HG03066 (cell line): ENCODE results near the gene PTCD3.

Source experiments
- ATAC-seq: cut with Tn5 transposase; IDR thresholded peaks from one replicate; pipeline ENCODE4 v1.9.1; 2021; ENCODE audit warnings: low read depth; ENCODE audit not compliant: unreplicated experiment

The PTCD3 gene

DNA sequence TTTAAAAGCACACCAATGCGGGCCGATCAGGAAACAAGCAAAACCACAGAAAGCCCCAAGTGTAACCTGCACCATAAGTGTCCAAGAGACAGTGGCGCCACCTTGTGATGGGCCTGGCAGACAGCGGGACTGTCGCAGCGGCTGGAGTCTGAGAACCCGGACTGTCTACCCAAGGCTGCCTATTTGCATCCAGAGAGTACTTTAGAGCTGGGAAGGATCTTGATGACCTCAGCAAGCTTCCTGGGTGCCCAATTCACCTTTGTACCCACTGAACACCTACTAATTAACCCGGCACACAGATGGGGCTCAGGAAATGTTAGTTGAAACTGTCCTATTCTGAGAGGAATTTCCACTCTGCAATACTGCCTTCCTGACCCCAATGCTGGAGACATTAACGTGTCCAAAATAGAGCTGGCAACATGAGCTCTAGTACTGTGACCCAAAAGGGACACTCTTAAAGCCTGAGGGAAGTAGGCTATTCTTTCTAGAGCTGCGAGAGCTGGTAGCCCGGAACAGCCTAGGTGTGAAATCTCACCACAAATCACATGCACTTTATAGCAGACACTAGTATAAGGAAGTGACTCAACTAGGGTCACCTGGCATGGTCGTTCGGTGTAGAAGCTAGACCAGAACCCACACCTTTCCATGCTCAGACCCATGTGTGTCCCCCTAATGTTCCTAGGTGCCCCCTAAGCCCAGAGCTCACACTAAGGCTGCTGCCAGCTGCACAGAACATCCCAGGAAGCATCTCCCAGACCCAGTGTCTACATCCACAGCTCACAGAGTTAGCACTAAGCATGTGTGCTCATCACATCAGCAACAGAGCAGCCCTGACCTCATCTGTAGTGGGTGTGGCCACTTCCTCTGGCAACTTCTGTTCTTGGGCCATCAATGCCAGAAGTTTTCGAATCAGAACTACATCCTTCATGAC, 25.8 kb upstream of the PTCD3 start:
- ATAC-seq, result peak; percentile 79

DNA sequence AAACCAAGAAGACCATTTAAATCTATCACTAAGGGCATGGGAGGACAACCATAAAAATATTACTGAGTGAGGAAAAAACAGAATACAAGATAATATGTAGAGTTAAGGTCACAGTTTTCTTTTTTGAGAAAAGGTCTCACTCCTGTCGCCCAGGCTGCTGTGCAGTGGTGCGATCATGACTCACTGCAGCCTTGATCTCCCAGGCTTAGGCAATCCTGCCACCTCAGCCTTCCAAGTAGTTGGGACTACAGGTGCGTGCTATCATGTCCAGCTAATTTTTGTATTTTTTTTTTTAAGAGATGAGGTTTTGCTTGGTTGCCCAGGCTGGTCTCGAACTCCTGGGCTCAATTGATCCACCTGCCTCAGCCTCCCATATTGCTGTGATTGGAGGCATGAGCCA, 24.3 kb upstream of the PTCD3 start:
- ATAC-seq, result no peak

DNA sequence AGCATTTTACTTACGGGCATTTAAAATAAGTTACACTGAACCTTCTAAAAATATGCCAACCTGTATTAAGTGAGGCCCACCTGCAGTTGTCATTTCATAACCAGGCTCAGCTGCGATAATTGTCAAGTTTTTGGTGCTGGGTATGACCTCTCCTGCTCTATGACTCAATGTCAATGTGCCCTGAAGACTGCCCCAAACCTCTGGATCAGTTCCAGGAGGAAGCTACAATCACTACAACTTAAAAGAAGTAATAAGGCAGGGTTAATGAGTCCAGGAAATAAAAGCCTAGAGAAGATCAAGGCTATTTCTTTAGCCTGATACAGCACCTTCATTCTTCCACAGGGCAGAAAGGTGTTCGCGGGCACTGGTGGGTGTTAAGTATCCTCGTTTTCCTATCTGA, 23.3 kb upstream of the PTCD3 start:
- ATAC-seq, result no peak

DNA sequence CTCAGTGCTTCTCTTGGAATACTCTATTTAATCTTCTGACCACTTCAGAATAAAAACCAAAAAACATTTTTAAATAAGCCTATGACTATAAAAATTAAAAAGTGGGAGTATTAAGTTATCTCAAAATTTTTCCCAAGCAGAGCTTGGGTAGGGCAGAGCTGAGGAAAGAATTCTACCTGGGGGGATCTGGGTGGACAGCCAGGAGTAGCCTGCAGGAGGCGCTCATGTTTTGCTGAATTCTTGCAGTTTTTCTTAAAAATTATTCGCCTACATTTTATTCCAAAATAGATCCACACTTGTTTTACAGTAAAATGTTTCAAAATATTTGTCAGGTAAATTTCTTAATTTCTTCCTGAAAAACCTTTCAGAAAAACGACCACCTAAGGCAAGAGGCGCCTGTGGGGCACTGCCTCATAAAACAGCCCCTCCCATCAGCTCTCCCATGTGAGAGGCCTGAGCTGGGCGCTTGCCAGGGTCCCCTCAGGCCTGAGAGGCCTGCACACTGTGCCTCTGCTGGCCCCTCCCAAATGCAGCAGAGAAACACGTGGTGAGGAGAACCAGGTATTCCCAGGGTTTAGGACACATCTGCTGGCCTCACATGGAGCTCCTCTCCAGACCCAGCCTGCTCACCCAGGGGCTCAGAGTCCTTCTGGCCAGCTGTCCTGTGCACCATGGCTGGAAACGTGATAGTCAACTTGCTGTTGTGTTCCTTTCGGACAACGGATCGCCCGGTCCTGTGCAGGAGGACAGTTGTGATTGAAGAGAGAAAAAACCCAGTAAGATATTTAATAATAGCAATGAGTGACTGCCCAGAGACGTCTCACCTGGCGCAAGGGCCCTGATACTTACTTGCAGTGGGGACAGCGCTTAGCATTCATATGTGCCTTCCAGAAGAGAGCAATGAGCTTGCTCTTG, 17.8 kb upstream of the PTCD3 start:
- no peak for ATAC-seq

DNA sequence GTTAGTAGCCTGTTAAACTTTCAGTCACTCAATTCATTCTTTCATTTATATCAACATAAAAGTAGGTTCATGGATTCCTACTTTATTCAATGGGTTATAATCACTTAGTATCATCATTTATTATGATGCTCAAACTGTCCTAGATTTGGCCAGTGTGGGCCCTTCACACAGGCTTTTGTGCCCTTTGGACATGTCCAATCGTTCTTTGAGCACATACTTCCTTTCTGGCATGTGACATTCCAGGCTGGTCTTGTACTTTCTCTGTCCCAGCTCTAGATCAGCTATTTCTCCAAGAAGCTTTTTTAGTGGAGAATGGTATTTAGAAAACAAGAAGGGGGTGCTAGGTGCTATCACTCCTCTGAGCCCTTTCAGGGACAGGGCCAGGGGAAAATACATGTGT, 11.8 kb upstream of the PTCD3 start:
- no peak for ATAC-seq

DNA sequence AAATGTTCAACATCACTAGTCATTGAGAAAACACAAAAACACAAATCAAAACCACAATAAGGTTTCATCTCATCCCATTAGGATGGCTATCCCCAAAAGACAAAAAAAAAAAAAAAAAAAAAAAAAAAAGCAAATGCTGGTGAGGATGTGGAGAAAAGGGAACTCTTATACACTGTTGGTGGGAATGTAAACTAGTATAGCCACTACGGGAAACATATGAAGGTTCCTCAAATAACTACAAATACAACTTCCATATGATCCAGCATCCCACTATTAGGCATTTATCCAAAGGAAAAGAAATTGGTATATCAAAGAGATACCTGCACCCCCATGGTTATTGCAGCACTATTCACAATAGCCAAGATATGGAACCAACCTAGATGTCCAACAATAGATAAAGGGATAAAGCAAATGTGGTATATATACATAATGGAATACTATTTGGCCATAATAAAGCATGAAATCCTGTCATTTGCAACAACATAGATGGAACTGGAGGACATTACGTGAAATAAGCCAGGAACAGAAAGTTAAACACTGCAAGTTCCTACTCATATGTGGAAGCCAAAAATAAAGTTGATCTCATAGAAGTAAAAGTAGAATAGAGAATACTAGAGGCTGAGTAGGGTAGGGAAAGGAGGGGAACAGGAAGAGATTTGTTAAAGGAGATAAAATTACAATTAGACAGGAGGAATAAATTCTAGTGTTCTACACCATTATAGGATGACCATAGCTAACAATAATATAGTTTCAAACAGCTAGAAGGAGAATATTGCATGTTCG, 8.7 kb upstream of the PTCD3 start:
- ATAC-seq, result no peak

DNA sequence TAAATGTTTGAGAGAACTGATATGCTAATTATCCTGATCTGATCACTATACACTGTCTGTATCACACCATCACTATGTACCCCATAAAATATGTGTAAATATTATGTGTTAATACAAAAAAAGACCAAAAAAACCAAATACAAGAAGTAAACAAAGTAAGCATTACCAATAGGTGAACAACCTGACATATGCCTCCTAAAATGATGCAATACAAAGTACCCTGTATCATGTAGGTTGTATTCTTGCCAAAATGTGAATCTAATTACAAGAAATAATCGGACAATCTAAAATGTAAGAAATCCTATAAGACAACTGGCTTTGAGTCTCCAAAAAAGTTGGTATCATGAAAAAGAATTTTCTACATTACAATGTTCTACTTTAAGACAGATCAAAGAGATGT, 8.1 kb upstream of the PTCD3 start:
- ATAC-seq, result no peak

DNA sequence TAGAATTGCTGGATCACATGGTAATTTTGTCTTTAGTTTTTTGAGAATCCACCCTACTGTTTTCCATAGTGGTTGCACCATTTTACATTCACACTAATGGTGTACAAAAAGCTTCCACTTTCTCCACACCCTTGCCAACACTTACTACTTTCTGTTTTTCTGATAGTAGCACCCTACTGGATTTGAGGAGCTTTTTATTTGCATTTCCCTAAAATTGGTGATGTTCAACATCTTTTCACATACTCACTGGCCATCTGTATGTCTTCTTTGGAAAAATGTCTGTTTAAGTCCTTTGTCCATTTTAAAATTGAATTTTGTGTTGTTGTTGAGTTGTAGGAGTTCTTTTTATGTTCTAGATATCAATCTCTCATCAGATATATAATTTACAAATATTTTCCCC, 3.9 kb upstream of the PTCD3 start:
- ATAC-seq, result no peak

DNA sequence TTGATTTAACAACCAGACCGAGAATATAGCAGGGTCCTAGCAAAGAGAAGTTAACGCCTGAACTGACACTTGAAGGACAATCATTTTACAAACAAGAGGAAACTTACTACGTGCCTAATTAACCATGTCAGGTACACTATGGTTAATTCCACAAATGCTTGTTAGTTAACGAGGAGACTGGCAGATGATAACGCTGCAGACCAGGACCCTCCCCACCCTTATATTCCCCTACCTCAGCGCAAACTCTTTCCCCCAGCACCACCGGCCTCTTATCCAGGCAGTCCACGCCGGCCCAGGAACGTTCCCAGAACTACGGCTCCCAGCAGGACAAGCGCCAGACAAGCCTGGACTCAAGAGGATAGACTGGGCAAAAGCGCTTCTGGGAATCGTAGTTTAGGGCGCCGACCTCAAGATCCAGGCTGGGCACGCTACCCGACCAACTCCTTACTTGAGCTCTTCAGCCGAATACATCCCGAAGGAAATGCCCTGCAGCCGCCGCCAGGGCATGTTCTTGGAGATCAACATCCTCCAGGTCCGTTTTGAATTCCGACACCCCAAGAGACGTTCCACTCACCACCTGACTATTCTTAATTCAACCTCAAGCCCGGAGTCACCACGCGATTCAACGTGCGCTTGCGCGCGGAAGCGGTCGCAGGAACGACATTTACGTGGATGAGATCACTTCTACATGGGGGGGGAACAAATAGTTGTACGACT, 625 bp upstream of the PTCD3 start, which contains the start of gene POLR1A:
Gene POLR1A, minus strand, starts transcription at position 635 of the 717 bp plus-strand sequence. Its CDS starts 110 bp downstream, at position 525.
- peak; percentile 74 for ATAC-seq

DNA sequence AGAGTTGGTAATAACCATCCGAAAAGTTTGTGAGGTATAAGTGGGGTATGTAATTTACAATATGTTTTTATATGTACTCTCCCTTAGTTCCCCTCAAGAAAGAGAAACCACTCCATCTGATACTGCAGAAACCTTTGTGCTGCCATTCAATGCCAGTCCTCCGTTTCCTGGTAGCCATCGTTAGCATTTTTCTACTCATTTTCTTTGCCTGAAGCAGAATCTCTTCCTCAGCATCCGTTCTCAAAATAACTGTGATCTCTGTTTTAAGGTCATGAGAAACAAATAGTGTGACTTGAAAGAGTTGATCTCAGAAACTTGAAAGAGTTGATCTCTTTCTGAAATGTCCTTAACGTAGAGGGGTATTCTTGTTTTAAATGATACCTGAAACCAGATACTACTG, 996 bp downstream of the PTCD3 start:
- no peak for ATAC-seq

DNA sequence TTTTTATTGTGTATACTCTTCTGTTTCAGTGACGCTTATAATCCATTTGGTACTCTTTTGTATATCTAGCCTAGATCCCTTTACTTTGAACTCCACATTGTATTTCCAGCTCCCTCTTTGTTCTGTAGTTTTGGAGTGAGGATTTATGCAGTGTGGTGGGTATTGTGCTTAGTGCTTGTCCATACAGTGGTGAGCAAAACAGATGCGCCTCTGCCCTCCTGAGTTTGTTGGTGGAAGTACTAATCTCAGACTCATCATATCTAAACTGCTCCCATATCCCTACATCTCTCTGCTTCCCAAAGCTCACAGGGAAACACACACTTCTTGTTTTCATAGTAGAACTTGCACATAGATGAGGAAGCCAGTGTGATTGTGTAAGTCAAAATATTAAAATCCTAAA, 12.1 kb downstream of the PTCD3 start:
- no peak for ATAC-seq

DNA sequence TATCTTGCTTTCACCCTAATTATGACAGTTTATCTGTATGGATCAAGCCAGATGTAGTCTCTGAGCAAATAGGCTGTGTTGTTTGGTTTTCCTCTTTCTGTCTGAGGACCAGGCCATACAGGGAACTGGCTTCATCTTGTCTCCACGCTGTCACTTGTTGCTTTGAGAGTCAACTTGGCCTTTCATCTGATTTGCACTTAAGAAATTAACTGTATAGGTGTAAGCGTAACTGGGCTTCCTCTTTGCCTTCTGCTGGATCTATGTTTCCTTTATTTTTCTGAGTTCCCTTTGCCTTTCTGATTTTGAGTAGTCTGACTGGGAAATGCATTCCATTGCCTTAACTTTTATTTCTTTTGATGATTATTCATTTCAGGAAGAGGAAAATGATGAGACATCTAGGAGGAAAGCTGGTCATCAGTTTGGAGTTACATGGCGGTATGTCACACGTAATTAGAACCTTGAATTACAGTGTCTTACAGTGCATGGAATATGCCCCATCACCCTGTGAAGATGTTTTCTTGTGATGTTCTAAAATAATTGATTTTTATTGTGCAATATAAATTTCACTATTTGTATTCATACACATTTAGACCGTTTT, 17.4 kb downstream of the PTCD3 start:
- no peak for ATAC-seq

DNA sequence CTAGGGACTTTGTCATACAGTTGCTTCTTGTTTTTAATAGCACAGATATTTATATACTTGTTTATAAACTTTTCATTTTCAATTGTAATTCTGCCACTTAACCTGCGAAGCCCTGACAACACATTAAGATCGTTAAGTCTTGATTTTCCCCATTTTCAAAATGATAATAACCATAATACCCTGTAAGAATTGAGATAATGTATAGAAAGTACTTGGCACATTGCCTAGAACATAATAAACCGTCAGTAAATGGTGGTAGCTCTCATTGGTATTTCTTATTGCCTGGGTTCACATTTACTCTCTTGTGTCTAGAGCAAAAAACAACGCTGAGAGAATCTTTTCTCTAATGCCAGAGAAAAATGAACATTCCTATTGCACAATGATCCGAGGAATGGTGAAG, 18.6 kb downstream of the PTCD3 start:
- ATAC-seq, result no peak

DNA sequence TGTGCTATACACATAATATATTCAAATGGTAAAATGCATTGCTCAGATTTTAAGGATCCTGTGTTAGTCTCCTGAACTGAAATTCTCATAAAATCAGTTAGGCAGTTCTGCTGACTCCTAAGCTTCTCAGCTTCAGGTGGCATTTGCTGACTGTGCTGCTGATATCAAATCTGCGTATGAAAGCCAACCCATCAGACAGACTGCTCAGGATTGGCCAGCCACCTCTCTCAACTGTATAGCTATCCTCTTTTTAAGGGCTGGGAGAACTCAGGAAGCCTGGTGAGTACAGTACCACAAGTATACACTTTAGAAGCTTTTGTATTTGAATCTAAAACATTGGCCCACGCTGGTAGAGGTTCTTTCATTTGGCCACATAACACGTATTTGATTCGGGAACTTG, 28.7 kb downstream of the PTCD3 start:
- no peak for ATAC-seq

DNA sequence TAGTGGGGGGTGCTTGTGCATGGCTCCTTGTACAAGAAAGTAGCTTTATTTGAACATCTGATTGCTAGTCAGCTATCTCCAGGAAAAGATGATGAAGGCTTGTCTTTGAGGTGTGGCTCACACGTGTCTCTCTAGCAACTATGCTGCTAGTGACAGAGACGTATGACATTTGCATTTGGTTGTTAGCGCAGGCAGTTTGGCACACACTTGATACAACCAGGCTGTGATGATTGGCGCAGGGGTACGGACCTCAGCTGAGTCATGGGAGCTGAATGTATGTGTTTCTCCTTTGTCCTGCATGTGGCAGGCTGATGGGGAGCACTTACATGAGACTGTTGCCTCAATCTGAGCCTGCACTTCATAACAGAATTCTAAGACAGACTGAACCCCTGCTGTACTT, 29.6 kb downstream of the PTCD3 start:
- no peak for ATAC-seq

DNA sequence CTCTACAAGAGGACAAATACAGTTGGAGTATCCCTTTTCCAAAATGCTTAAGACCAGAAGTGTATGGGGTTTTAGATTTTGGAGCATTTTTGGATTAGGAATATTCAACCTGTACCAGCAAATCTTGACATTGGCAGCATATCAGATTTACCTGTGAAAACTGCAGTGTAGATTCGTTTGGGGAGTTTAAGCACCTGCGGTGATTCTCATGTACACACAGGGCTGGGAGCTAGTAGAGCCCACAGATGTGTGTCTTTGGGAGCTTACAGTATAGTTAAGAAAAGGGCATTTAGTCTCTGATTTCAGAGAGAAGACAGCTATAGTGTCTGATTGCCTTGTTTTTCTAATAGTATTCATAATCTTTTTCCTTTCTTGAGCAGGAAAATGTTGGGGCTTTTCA, 30.1 kb downstream of the PTCD3 start:
- ATAC-seq, result no peak

DNA sequence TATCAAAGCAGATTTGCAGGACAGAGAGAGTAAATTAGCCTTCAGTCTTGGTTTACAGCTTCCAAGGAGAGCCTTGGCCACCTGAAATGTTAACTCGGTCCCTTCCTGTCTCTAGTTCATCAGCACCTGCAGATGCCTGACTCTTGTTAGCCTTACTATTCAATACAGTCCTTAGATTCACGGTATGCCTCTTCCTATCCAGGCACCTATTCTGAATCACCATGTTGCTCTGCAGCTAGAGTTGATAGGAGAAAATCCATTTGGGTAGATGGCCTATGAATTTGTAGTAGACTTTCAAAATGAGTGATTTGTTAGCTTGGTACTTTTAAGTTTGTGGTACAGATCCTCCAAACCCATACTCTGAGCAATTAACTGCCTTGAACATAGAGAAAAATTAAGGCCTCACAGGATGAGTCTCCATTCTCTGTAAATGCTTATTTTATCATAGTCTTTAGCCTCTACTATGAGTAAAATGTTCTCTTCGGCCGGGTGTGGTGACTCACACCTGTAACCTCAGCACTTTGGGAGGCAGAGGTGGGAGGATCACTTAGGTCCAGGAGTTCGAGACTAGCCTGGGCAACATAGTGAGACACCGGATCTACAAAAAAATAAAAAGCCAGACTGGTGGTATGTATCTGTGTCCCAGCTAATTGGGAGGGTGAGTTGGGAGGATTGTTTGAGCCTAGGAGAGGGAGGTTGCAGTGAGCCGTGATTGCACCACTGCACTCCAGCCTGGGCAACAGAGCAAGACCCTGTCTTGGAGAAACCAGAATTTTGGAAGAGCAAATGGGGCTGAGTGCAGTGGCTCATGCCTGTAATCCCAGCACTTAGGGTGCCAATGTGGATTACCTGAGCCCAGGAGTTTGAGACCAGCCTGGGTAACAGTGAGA, 32.9 kb downstream of the PTCD3 start:
- ATAC-seq, result no peak

DNA sequence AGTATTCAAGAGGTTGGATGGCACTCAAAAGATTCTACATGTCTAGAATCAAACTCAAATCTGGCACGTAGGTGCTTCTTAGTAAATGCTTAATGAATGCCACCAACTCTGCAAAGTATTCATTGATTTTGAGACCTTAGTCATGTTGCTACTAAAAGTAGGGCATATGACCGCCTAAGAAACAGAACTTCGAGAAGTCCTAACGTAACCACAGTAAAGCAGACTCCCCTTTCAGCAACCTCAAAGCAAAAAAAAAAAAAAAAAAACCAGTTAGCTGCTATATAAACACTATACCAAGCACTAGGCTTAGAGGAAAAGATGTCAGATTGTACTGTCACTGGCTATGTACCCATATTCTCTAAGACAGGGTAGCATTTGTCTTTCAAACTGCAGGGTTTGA, 33.9 kb downstream of the PTCD3 start:
- no peak for ATAC-seq

DNA sequence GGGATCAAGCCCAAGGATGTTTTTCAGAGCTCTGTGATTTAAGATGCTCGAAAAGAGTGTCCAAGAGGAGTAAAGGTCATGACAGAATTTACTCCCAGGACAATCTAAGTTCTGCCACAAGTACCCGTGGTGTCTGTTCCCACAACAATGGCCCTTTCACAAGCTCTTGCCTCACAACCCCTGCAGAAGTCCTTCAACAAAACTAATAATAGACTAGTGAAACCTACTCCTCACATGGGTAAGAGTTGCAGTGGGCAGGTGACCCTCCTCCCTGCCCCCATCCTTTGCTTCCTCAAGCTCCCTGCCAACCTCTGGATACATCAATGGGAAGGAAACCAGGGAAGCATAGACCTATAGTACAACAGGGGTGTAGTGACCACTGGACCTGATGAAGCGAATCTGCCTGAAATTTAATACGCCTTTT, 34.9 kb downstream of the PTCD3 start:
- ATAC-seq, result no peak
